ENCODE measurements around the gene KRT13.
A peak's percentile ranks its signal among the peaks of the same experiment; 100 is the strongest.
"Not testable (repeated sequence)": the region's sequence is repeated elsewhere in the genome, so short reads cannot be mapped to it uniquely, and the experiment has no call there.

The KRT13 gene

DNA sequence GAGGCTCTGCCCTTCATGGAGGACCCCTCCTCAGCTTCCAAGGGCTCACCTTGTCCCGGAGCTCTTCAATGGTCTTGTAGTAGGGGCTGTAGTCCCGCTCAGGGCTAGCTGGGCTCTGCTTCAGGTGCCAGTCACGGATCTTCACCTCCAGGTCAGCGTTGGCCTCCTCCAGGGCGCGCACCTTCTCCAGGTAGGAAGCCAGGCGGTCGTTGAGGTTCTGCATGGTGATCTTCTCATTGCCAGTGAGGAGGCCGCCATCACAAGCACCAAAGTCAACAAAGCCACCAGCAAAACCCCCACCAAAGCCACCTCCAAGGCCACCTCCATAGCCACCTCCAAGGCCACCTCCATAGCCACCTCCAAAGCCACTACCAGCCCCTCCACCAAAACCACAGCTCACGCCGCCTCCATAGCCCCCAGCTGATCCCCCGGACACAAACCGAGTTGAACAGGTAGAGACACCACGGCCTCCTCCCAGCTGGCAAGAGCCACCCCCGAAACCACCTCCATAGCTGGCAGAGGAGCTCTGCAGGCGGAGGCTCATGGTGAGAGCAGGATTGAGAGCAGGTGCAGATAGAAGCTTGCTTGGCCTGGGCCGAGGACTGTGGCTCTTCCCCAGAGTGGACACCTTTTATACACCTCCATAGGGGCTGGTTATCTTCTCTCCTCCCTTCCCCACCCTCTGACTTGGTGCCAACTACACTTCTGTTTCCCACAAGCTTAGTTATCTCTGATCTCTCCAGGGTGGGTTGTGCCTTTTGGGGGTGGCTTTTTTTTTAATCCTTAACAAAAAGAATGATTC, at the start of gene KRT13:
Gene KRT13 (minus strand): TSS at position 606 of the 802 bp plus-strand sequence. CDS start 62 bp downstream, at position 544.
- no peak for DNase-seq

DNA sequence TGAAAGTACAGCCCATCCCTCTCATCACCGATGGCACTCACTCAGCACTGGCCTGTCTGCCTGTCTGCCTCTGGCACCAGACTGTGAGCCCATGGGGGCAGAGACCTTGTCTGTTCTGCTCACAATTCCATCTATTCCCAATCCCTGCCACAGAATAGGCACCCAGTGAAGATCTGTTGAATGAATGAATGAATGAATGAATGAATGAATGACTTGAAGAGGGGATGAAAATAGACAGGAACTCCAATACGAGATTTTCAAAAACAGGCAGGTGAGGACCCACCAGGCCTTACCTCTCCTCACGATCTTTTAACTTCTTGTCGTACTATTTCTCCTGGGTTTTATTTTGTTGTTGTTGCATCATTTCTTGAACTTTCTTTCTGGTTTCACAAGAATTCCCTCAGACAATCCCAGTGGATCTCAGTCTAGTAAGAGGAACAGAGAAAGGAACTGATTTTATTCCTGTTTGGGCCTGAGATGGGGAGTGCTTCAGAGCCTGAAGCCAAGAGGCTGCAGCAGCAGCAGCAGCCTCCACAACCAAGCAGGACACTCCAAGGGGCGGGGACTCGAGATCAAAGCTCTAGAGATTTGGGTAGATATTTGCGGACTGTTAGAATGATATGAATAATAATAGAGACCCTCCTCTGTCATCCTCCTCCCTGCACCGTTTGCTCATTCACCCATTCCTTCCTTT, 48.7 kb upstream of the KRT13 start:
- DNase-seq = no peak

- DNase-seq = no peak
These were observed 47.8 kb upstream of the KRT13 start for GRCh38 chr17:41553176-41553575.

DNA sequence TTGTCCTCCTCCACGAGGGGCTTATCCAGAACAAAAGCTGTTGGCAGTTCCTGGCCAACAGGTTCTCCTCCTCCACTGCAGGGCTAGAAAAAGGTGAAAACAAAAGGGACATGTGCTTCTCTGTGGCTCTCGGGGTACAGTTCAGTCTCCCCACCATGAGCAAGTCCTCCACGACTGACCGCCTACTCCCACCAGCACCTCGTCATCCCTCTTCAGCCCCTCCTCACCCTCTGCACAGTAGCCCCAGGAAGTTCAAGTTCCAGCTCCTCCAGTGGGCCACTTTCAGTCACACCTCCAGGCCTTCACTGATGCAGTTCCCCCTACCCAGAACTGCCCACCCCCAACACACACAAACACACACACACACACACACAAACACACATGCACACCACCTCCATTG, 47.0 kb upstream of the KRT13 start:
- no peak for DNase-seq

DNA sequence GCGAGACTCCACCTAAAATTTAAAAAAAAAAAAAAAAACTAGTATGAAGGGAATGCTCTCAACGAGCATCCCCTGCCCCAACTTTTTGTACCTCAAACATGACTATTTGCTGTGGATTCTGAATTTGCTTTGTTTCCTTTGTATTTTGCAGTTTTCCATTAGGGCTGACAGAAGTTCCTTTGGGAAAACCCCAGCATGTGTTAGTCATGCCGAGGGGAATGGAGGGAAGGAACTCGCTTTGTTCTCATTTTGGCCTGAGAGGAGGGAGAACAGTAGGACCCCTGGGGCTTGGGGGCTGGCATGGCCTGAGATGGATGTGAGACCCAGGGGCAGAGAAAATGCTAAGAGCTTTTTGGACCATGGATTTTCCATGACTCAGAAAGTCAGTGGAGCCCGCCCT, 46.0 kb upstream of the KRT13 start:
- no peak for DNase-seq

GRCh38 chr17:41549596-41550039, 44.2 kb upstream of the KRT13 start:
- DNase-seq = no peak

DNA sequence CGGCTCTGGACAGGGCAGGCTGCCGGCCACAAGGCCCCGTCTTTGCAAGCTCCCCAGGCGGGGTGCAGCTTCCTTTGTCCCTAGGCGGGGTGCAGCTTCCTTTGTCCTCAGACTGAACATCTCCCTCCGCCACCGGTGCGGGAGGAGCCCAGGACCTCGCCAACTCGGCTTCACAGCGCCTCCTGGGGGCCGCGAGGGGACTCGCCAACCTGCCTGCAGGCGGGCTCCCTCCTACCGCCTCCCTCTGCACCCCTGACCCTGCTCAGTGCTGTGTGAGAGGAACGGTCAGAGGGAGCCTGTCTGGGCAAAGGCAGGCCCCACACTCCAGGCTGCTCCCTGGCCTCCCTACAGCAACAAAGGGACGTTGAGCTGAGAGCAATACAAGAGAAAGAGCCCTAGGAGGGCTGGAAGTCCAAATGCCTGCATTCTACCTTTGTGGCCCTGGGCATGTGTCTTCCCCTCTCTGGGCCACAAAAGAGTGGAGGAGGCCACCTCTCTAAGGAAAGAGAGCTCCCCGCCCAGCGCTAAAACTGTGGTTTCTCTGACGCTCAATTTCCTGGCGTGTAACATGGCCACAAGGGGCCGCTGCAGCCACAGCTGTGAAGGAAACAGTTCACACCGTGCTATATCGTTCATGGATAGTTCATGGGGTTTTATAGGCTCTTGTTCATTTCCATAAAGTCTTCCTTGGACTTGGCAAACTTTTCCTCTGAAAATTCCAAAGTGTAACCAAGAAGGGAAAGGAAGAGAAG, 43.6 kb upstream of the KRT13 start:
- peak; percentile 80 for DNase-seq

DNA sequence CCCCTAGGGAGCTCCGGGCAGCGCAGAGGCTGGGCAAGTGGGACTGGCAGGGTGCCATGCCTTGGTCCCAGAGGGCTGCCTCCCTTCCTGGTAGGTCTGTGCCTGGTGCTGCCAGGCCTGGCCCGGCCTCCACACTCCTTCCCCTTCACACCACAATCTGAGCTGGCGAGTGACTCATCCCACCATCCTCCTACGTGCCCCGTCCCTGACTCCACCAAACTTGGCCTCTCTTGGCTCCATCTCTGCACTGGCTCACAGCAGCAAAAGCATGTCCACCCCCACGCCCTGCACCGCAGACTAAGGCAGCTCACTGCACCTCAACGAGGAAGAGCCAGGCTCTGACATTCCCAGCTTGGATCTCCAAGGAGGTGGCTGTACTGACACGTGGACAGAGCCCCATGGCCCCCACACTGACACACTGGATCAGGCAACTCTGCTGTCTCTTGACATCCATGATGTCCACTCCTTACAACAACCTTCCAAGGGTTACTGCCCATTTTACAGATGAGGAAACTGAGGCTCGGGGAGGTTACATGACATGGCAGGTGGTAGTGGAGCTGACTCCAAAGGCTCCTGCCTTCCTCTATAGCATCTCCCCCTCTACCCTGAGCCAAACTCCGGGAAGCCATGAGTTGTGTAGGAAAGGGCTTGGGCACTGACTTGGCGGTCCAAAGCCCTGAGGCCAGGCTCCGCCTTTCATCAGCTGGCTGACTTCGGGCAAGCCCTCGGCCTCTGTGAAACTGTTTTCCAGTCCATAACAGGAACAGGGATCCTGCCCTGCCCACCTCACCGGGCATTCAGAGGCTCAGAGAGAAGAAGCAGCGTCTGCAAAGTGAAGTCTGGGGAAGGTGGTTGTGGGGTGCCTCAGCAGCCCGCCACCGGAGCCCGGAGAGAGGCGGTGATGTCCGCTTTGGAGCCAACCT, 42.8 kb upstream of the KRT13 start:
- no peak for DNase-seq

DNA sequence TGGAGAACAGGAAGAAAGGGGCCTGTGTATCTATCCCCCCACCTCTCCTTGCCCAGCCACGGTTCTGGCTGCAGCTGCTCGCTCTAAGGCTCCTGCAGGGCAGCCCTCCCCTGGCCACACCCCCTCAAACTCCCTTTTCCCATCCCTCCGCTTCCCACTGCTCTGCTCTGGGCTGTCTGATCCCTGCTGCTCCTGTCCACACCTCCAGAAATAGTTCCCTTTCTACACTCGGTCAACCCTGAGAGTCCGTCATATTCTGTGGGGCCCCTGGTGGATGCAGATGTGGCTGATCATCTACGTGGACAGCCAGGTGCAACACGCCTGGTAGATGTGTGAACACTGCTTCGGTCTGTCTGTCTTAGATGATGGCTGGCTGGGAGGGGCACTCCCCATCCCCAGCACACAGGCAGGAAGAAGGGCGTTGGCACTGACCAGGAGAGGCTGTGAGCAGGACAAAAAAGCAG, 42.0 kb upstream of the KRT13 start:
- no peak for DNase-seq

DNA sequence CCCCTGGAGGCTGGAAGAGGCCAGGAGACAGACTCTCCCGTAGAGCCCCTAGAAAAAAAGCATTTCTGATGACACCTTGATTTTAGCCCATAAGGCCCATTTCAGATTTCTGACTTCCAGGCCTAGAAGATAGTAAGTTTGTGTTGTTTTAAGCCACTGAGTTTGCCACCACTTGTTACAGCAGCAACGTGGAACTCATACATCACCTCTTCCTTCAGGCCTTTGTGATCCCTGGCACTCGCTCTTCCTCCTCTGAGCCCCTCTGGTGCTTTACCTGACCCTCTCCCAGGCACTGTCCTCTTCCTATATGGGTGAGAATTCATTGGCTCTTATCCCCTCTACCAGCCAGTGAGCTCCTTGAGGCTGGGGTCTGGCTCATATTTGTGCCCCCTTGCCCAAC, 41.4 kb upstream of the KRT13 start:
- DNase-seq = no peak

- DNase-seq = no peak
These were observed 40.5 kb upstream of the KRT13 start for GRCh38 chr17:41545829-41546410.

DNA sequence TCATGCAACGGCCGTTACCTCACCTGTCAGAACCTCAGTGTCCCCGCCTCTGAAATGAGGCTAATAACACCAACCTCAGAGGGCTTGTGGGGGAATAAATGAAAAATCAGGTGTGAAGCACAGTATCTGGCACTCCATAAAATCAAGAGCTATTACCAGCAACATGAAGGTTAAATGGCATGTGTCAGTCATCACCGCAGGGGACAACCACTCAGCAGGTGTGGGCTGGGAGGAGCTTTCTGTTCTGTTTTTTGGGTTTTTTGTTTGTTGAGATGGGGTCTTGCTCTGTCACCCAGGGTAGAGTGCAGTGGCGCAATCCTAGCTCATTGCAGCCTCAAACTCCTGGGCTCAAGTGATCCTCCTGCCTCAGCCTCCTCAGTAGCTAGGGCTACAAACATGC, 39.5 kb upstream of the KRT13 start:
- no peak for DNase-seq

DNA sequence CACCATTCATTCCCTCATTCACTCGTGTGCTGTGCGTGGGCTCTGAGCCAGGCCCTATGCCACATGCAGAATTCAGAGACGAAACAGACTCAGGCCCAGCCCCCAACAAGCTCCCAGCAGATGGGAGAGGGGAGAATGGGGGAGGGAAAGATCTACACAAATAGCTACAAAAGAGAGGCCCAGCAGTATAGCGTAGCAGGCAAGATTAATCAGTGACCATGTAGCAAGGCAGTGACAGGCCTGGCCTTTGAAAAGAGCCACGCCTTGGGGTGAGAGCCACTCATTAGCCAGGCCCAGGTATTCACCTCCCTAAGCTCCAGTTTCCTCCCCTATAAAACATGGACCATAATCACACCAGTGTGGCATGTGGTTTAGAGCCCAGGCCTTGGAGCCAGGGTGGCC, 39.1 kb upstream of the KRT13 start:
- DNase-seq = peak; percentile 21

DNA sequence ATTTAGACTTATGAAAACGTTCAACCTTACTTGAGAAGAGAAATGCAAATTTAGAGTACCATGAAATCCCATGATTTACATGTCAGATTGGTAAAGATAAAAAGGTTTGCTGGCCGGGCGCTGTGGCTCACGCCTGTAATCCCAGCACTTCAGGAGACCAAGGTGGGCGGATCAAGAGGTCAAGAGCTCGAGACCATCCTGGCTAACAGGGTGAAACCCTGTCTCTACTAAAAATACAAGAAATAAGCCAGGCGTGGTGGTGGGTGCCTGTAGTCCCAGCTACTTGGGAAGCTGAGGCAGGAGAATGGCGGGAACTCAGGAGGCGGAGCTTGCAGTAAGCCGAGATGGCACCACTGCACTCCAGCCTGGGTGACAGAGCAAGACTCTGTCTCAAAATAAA, 37.4 kb upstream of the KRT13 start:
- not testable (repeated sequence) for DNase-seq

DNA sequence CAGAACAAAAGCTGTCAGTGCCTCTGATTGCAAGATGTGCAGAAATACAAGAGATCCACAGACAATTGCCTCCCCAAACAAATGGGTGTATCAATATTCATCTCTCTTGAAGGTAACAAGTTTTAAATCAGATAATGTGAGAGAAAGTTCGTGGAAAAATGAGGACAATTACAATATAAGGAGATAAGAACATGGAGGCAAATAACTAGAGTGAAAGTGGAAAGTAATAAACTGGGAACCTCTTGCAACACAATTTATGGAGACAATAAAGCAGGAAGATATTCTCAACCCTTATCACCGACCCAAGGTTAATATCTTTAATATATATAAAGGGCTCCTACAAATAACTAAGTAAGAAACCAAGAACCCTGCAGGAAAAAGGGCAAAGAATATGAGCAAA, 36.9 kb upstream of the KRT13 start:
- DNase-seq = no peak

GRCh38 chr17:41540921-41541625, 35.7 kb upstream of the KRT13 start:
- DNase-seq = no peak

- DNase-seq = no peak
These were observed 34.7 kb upstream of the KRT13 start for GRCh38 chr17:41539979-41540701.

DNA sequence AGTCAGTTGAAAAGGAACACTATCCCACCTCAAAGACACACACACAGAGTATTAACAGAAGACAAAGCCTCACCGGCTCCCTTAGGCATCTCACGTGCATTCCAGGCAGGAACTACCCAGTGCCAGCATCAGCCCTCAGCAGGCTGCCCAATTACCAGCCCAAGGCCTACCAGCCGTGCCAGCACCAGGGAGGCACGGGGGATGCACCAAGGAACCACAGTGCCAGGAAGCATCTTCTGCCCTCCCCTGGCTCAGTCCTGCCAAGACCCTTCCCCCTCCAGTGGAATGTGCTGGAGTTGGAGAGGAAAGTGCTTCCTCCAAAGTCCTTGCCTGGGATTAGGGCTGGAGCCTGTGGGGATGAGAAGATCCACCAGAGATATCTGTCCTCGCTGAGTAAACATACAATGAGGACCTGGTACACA, 33.7 kb upstream of the KRT13 start:
- DNase-seq = no peak

GRCh38 chr17:41538565-41538991, 33.2 kb upstream of the KRT13 start:
- no peak for DNase-seq

GRCh38 chr17:41537990-41538389, 32.6 kb upstream of the KRT13 start:
- DNase-seq = no peak

- DNase-seq = no peak
These were observed 32.2 kb upstream of the KRT13 start for GRCh38 chr17:41537614-41537954.
